SK-N-SH (cell line): ENCODE measurements around the gene SLC44A5. TPM values are rescaled to one million over a fixed set of nuclear protein-coding genes. Genes with fewer than 3 reads are reported as not detected.
A peak's percentile ranks its signal among the peaks of the same experiment; 100 is the strongest.

Experiments used
- CTCF ChIA-PET: fragments of 300-600, 350-600 bp; formaldehyde crosslinking; extraction: SDS; loops from one replicate; lab custom pipeline; 2021; lab: Yijun Ruan, JAX
- POLR2A ChIA-PET: fragments of 350-600 bp; sonication (Branson Sonifier 250); formaldehyde crosslinking; extraction: SDS; loops from one replicate; lab custom pipeline; 2020; ENCODE audit warnings: antibody characterized with exemption, inconsistent platforms; lab: Yijun Ruan, JAX
- DNase-seq: peaks from one replicate; pipeline ENCODE4 v3.0.0; 2012
- H2AFZ ChIP-seq: fragments of 200-600 bp; sonication (generic); 2 replicates; pipeline ENCODE4 v1.8.1; 2016; ENCODE audit warnings: antibody characterized with exemption, mild to moderate bottlenecking, low read depth
- H3F3A ChIP-seq: fragments of 200-600 bp; sonication (generic); replicated peaks from 2 replicates; pipeline ENCODE3; 2016; ENCODE audit warnings: antibody characterized with exemption, mild to moderate bottlenecking; ENCODE audit not compliant: insufficient read depth
- H3K27ac ChIP-seq, 2 experiments: fragments of 200-500 bp in 1 of 2; fragments of 200-600 bp in 1 of 2; sonication (Bioruptor generic) in 1 of 2; sonication (generic), shearing (Covaris generic) in 1 of 2; 2 replicates each; pipeline versions ENCODE4 v1.5.1 to v1.6.1; 2014 to 2016; ENCODE audit warnings: low read depth in 2 of 2, inconsistent platforms in 1 of 2, low read length in 1 of 2, mild to moderate bottlenecking in 1 of 2, mixed read lengths in 1 of 2
- H3K27me3 ChIP-seq: fragments of 200-600 bp; sonication (generic), shearing (Covaris generic); 2 replicates; pipeline ENCODE4 v1.6.1; 2016; ENCODE audit warnings: mixed run types; ENCODE audit not compliant: insufficient read depth
- H3K36me3 ChIP-seq, 2 experiments: fragments of 200-500 bp in 1 of 2; fragments of 200-600 bp in 1 of 2; sonication (Bioruptor generic) in 1 of 2; sonication (generic) in 1 of 2; replicated peaks in 1 of 2; 2 replicates each; pipeline versions ENCODE3 to v1.5.1; 2014 to 2016; ENCODE audit warnings: low read length in 1 of 2, mild to moderate bottlenecking in 1 of 2; ENCODE audit not compliant: insufficient read depth in 2 of 2, control insufficient read depth in 1 of 2
- H3K4me1 ChIP-seq, 2 experiments: fragments of 200-500 bp in 1 of 2; fragments of 200-600 bp in 1 of 2; sonication (Bioruptor generic) in 1 of 2; sonication (generic), shearing (Covaris generic) in 1 of 2; 2 replicates each; pipeline versions ENCODE4 v1.5.1 to v1.6.1; 2014 to 2016; ENCODE audit warnings: low read depth in 1 of 2, low read length in 1 of 2, mixed run types in 1 of 2; ENCODE audit not compliant: insufficient read depth in 2 of 2, control insufficient read depth in 1 of 2
- H3K4me2 ChIP-seq: fragments of 200-600 bp; sonication (generic), shearing (Covaris generic); 2 replicates; pipeline ENCODE4 v1.6.1; 2017; ENCODE audit warnings: mixed run types
- H3K4me3 ChIP-seq, 2 experiments: fragments of 200-500 bp in 1 of 2; fragments of 200-600 bp in 1 of 2; sonication (Bioruptor generic) in 1 of 2; sonication (generic), shearing (Covaris generic) in 1 of 2; 2 replicates each; pipeline versions ENCODE4 v1.5.1 to v1.8.1; 2014 to 2016; ENCODE audit warnings: low read depth in 2 of 2, inconsistent platforms in 1 of 2, low read length in 1 of 2, mild to moderate bottlenecking in 1 of 2, mixed read lengths in 1 of 2, moderate library complexity in 1 of 2
- H3K79me2 ChIP-seq: fragments of 200-600 bp; sonication (generic); 2 replicates; pipeline ENCODE4 v1.8.1; 2017; ENCODE audit warnings: mild to moderate bottlenecking; ENCODE audit not compliant: insufficient read depth
- H3K9ac ChIP-seq: fragments of 200-600 bp; sonication (generic); 2 replicates; pipeline ENCODE4 v1.6.1; 2017; ENCODE audit warnings: mixed run types
- H3K9me2 ChIP-seq: fragments of 200-600 bp; sonication (generic); 2 replicates; pipeline ENCODE4 v1.6.1; 2017; ENCODE audit warnings: mixed run types
- H3K9me3 ChIP-seq: fragments of 200-600 bp; sonication (generic); 2 replicates; pipeline ENCODE4 v1.6.1; 2017; ENCODE audit warnings: mixed run types, mild to moderate bottlenecking, moderate library complexity
- H4K20me1 ChIP-seq: fragments of 200-600 bp; sonication (generic); 2 replicates; pipeline ENCODE4 v1.6.1; 2017; ENCODE audit warnings: mild to moderate bottlenecking, mixed run types; ENCODE audit not compliant: insufficient read depth
- ELF1 ChIP-seq: IDR thresholded peaks from 2 replicates; pipeline ENCODE4 v1.4.0; 2012
- EZH2phosphoT487 ChIP-seq: fragments of 200-600 bp; sonication (generic); IDR thresholded peaks from 2 replicates; pipeline ENCODE4 v1.6.1; 2017; ENCODE audit warnings: low read depth, mixed run types, mild to moderate bottlenecking, antibody characterized with exemption, moderate library complexity, borderline replicate concordance
- FOSL2 ChIP-seq: IDR thresholded peaks from 2 replicates; pipeline ENCODE4 v1.4.0; 2012; ENCODE audit warnings: low read depth, mild to moderate bottlenecking, moderate library complexity, borderline replicate concordance
- FOXJ3 ChIP-seq: sonication (generic); formaldehyde crosslinking; IDR thresholded peaks from 2 replicates; pipeline ENCODE4 v1.5.1; 2020; ENCODE audit warnings: mild to moderate bottlenecking, missing genetic modification reagents
- JUND ChIP-seq: IDR thresholded peaks from 2 replicates; pipeline ENCODE4 v1.4.0; 2012
- MXI1 ChIP-seq: IDR thresholded peaks from 2 replicates; pipeline ENCODE4 v1.6.1; 2012; ENCODE audit warnings: mild to moderate bottlenecking, low read depth, low read length, improper control_type of control experiment
- POLR2AphosphoS5 ChIP-seq: IDR thresholded peaks from 2 replicates; pipeline ENCODE4 v1.6.1; 2012; ENCODE audit warnings: low read depth, low read length
- RAD21 ChIP-seq: IDR thresholded peaks from 2 replicates; pipeline ENCODE4 v1.6.1; 2012; ENCODE audit warnings: mild to moderate bottlenecking, low read length
- RCOR1 ChIP-seq: fragments of 150-350 bp; IDR thresholded peaks from 2 replicates; pipeline ENCODE4 v1.6.1; 2017; ENCODE audit warnings: antibody characterized with exemption, low read length
- RFX5 ChIP-seq: IDR thresholded peaks from 2 replicates; pipeline ENCODE4 v1.6.1; 2012; ENCODE audit warnings: mild to moderate bottlenecking, improper control_type of control experiment, low read length
- RXRA ChIP-seq: IDR thresholded peaks from 2 replicates; pipeline ENCODE4 v1.4.0; 2012; ENCODE audit warnings: low read depth, mild to moderate bottlenecking, borderline replicate concordance
- TAF1 ChIP-seq: IDR thresholded peaks from 2 replicates; pipeline ENCODE4 v1.6.1; 2012; ENCODE audit warnings: low read depth, mild to moderate bottlenecking, low read length, moderate library complexity, borderline replicate concordance
- TCF12 ChIP-seq: IDR thresholded peaks from 2 replicates; pipeline ENCODE4 v1.4.0; 2012
- TEAD4 ChIP-seq: IDR thresholded peaks from 2 replicates; pipeline ENCODE4 v1.4.0; 2012; ENCODE audit warnings: mild to moderate bottlenecking, borderline replicate concordance; ENCODE audit not compliant: insufficient read depth
- YY1 ChIP-seq: IDR thresholded peaks from 2 replicates; pipeline ENCODE4 v1.4.0; 2012; ENCODE audit warnings: low read depth, mild to moderate bottlenecking
- WGBS: methylation state at CpG from one replicate; pipeline ENCODE4 v1.1.6; 2017; ENCODE audit warnings: low lambda C conversion rate; 5-methylcytosine and 5-hydroxymethylcytosine counted together
- polyA plus RNA-seq, 3 experiments: library from polyadenylated mRNA; depleted of rRNA; stranded (reverse); fragments of >200 nt; gene quantifications; 2 replicates each; pipeline ENCODE4 v1.2.3, GENCODE V29; 2012
- TF ChIP-seq, protein P1 (sequence below): IDR thresholded peaks from 2 replicates; pipeline ENCODE4 v1.4.0; 2012; ENCODE audit warnings: low read depth, borderline replicate concordance
- TF ChIP-seq, protein P2 (sequence below): fragments of 200-600 bp; sonication (generic); IDR thresholded peaks from 2 replicates; pipeline ENCODE4 v1.6.1; 2017; ENCODE audit warnings: antibody characterized with exemption, mild to moderate bottlenecking, moderate library complexity
- TF ChIP-seq, protein P3 (sequence below): IDR thresholded peaks from 2 replicates; pipeline ENCODE4 v1.4.0; 2012; ENCODE audit warnings: low read depth, borderline replicate concordance

Gene SLC44A5
- polyA plus RNA-seq, 1 of the 3 experiments (the other 2 are of a cell fraction) = 4.9 TPM

DNA sequence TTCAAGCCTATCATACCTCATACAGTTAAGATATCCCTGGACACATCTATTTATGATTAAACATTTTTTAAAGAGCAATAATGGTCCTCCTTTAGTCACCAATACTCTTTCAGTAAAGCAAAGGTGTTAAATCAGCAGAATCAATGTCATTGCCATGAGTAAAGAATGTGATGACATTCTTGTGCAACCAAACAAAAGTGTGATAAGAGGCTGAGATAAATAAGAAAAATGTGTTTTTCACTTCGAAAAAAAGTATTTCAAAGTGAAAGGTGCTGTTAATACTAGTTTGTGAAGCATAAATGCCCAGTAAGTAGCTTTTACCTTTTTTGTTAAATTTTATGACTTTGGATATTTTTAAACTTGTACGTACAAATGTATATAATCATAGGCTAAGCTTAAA lies 8.4 kb downstream of the SLC44A5 start:
- Histone ChIP-seq H3K79me2 (no peaks in the 10 kb centered on the region), H3K9me2 (no peaks in the 10 kb centered on the region), H3F3A (peaks cover 10% of the 10 kb centered on the region), H3K4me2 (no peak overlapping the region), H3K27me3 (no peaks in the 10 kb centered on the region), H3K9me3 (no peaks in the 10 kb centered on the region; the same call in 1 of the 2 replicates), H3K4me3 (no peak overlapping the region), H3K4me1 (no peaks in the 10 kb centered on the region), H4K20me1 (no peaks in the 10 kb centered on the region), H2AFZ (no peak overlapping the region), H3K9ac (no peak overlapping the region), H3K27ac (no peak overlapping the region), H3K36me3 (no peaks in the 10 kb centered on the region)
- POLR2A ChIA-PET = no interaction called here
- no peak for DNase-seq
- CTCF ChIA-PET = interaction anchor here (1.1 kb wide), 1 partner anchor 12 kb away, joined by 3 read pairs; no protein-coding TSS in a partner anchor
- WGBS = 49% methylated on average over 2 of the region's 2 CpGs
- TF ChIP-seq FOSL2 (no peak), ELF1 (no peak), TAF1 (no peak), EZH2phosphoT487 (no peak), POLR2AphosphoS5 (no peak)

DNA sequence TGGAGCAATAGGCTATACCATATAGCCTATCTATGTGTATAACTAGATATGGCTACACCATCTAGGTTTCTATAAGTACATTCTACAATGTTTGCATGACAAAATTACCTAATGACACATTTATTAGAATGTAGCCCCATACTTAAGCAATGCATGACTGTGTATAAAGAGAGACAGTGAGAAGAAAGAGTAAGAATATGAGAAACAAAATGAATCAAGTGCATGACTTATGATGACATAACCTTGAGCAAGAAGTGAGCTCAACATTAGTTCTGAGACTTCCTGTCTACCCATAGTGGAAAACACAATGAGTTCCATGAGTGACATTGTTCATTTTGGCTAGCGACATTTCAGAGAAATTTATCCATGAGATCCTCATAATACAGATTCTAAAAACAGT lies 10.1 kb downstream of the SLC44A5 start:
- no peak overlapping the region for H3K27ac ChIP-seq
- H3K4me2 ChIP-seq = no peak overlapping the region
- 87% methylated on average over 1 of the region's 1 CpG for WGBS
- H3K79me2 ChIP-seq = no peaks in the 10 kb centered on the region
- POLR2A ChIA-PET = no interaction called here
- no peaks in the 10 kb centered on the region for H4K20me1 ChIP-seq
- no peaks in the 10 kb centered on the region for H3K27me3 ChIP-seq
- H3K9ac ChIP-seq = no peak overlapping the region
- no peaks in the 10 kb centered on the region for H3K36me3 ChIP-seq
- no peak overlapping the region for H2AFZ ChIP-seq
- no peaks in the 10 kb centered on the region; the same call in 1 of the 2 replicates for H3K9me3 ChIP-seq
- no peak for DNase-seq
- H3F3A ChIP-seq = peaks cover 10% of the 10 kb centered on the region
- no peaks in the 10 kb centered on the region for H3K9me2 ChIP-seq
- CTCF ChIA-PET = no interaction called here
- no peaks in the 10 kb centered on the region for H3K4me1 ChIP-seq
- no peak overlapping the region for H3K4me3 ChIP-seq
- TF ChIP-seq YY1 (no peak), FOSL2 (0 out of 2 replicates have a peak, but pooled peaks have one; percentile 30)

DNA sequence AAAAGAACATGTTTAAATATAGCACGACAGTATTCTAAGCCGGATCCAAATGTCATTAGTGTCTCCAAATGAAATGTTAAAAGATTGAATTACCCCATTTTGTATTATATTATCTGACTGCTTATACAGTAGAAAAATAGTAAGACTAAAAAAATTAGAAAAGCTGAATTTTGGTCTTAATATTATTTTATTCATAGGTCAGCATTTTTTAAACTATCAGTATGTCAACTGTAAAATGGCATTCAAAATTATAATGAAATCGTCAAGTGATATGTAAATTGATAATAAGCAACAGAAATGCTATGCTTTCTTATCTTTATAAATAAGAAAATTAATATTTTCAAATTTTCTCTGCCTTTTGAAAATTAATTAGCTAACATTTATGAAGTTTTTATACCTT lies 16.6 kb downstream of the SLC44A5 start:
- no peaks in the 10 kb centered on the region for H3K27me3 ChIP-seq
- no peaks in the 10 kb centered on the region for H4K20me1 ChIP-seq
- no peak overlapping the region for H3K27ac ChIP-seq
- no peaks in the 10 kb centered on the region for H3F3A ChIP-seq
- no peaks in the 10 kb centered on the region for H3K79me2 ChIP-seq
- H3K4me2 ChIP-seq = no peak overlapping the region
- no peak overlapping the region for H3K4me3 ChIP-seq
- H3K9me3 ChIP-seq = no peaks in the 10 kb centered on the region; the same call in 1 of the 2 replicates
- DNase-seq = no peak
- CTCF ChIA-PET = interaction anchor here (0.7 kb wide), 1 partner anchor 93 kb away, joined by 3 read pairs; no protein-coding TSS in a partner anchor
- 90% methylated on average over 3 of the region's 3 CpGs for WGBS
- no peak overlapping the region; the same call in 1 of the 2 replicates for H2AFZ ChIP-seq
- POLR2A ChIA-PET = no interaction called here
- H3K4me1 ChIP-seq = no peaks in the 10 kb centered on the region; a peak in 1 of 4 replicates
- no peaks in the 10 kb centered on the region for H3K9me2 ChIP-seq
- H3K36me3 ChIP-seq = no peaks in the 10 kb centered on the region
- H3K9ac ChIP-seq = no peak overlapping the region
- TF ChIP-seq RXRA (no peak), ELF1 (no peak), MXI1 (no peak), JUND (no peak), TEAD4 (no peak), TCF12 (no peak), FOXJ3 (CRISPR knock-in tag) (no peak), YY1 (no peak), RCOR1 (no peak), EZH2phosphoT487 (no peak), RAD21 (no peak), TAF1 (no peak), RFX5 (no peak)
- TF ChIP-seq, protein P1, sequence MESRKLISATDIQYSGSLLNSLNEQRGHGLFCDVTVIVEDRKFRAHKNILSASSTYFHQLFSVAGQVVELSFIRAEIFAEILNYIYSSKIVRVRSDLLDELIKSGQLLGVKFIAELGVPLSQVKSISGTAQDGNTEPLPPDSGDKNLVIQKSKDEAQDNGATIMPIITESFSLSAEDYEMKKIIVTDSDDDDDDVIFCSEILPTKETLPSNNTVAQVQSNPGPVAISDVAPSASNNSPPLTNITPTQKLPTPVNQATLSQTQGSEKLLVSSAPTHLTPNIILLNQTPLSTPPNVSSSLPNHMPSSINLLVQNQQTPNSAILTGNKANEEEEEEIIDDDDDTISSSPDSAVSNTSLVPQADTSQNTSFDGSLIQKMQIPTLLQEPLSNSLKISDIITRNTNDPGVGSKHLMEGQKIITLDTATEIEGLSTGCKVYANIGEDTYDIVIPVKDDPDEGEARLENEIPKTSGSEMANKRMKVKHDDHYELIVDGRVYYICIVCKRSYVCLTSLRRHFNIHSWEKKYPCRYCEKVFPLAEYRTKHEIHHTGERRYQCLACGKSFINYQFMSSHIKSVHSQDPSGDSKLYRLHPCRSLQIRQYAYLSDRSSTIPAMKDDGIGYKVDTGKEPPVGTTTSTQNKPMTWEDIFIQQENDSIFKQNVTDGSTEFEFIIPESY = no peak
- TF ChIP-seq, protein P2, sequence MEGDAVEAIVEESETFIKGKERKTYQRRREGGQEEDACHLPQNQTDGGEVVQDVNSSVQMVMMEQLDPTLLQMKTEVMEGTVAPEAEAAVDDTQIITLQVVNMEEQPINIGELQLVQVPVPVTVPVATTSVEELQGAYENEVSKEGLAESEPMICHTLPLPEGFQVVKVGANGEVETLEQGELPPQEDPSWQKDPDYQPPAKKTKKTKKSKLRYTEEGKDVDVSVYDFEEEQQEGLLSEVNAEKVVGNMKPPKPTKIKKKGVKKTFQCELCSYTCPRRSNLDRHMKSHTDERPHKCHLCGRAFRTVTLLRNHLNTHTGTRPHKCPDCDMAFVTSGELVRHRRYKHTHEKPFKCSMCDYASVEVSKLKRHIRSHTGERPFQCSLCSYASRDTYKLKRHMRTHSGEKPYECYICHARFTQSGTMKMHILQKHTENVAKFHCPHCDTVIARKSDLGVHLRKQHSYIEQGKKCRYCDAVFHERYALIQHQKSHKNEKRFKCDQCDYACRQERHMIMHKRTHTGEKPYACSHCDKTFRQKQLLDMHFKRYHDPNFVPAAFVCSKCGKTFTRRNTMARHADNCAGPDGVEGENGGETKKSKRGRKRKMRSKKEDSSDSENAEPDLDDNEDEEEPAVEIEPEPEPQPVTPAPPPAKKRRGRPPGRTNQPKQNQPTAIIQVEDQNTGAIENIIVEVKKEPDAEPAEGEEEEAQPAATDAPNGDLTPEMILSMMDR = no peak
- TF ChIP-seq, protein P3, sequence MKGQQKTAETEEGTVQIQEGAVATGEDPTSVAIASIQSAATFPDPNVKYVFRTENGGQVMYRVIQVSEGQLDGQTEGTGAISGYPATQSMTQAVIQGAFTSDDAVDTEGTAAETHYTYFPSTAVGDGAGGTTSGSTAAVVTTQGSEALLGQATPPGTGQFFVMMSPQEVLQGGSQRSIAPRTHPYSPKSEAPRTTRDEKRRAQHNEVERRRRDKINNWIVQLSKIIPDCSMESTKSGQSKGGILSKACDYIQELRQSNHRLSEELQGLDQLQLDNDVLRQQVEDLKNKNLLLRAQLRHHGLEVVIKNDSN = no peak
- TF ChIP-seq, all 33 proteins: peak for 0
